Activated CD8-positive, alpha-beta memory T cell treated with anti-CD3 and anti-CD28 coated beads for 24 hours (primary cell): ENCODE data around the gene ALPK1.
"Not testable (repeated sequence)": the region's sequence is repeated elsewhere in the genome, so short reads cannot be mapped to it uniquely, and the experiment has no call there.

Experiments used
- DNase-seq: peaks from one replicate; pipeline ENCODE4 v3.0.0-alpha.2; 2020

ALPK1 gene

GRCh38 chr4:112296949-112297880, at the start of gene ALPK1:
Gene ALPK1 (plus strand): TSS chr4:112297369.
- no peak for DNase-seq

- DNase-seq = no peak
Observed at GRCh38 chr4:112251019-112251643, 46.0 kb upstream of the ALPK1 start.

- no peak for DNase-seq
Observed at GRCh38 chr4:112252234-112252633, 44.9 kb upstream of the ALPK1 start.

- no peak for DNase-seq
Observed at GRCh38 chr4:112253382-112254000, 43.7 kb upstream of the ALPK1 start.

- DNase-seq = no peak
Observed at GRCh38 chr4:112257098-112257497, 40.1 kb upstream of the ALPK1 start.

GRCh38 chr4:112266823-112267222, 30.3 kb upstream of the ALPK1 start:
- DNase-seq = no peak

GRCh38 chr4:112270051-112270450, 27.1 kb upstream of the ALPK1 start:
- DNase-seq = no peak

GRCh38 chr4:112270640-112271421, 26.3 kb upstream of the ALPK1 start:
- no peak for DNase-seq

- no peak for DNase-seq
Observed at GRCh38 chr4:112272292-112272691, 24.9 kb upstream of the ALPK1 start.

GRCh38 chr4:112274959-112275358, 22.2 kb upstream of the ALPK1 start:
- DNase-seq = no peak

GRCh38 chr4:112276113-112276512, 21.1 kb upstream of the ALPK1 start:
- no peak for DNase-seq

- no peak for DNase-seq
Observed at GRCh38 chr4:112277220-112277619, 19.9 kb upstream of the ALPK1 start.

- no peak for DNase-seq
Observed at GRCh38 chr4:112277705-112278448, 19.3 kb upstream of the ALPK1 start.

- DNase-seq = no peak
Observed at GRCh38 chr4:112279025-112279881, 17.9 kb upstream of the ALPK1 start.

- DNase-seq = no peak
Observed at GRCh38 chr4:112279882-112280315, 17.3 kb upstream of the ALPK1 start.

- DNase-seq = no peak
Observed at GRCh38 chr4:112280386-112281056, 16.6 kb upstream of the ALPK1 start.

- DNase-seq = not testable (repeated sequence)
Observed at GRCh38 chr4:112281895-112282398, 15.2 kb upstream of the ALPK1 start.

GRCh38 chr4:112282860-112283667, 14.1 kb upstream of the ALPK1 start:
- no peak for DNase-seq

GRCh38 chr4:112284166-112284565, 13.0 kb upstream of the ALPK1 start:
- no peak for DNase-seq
